ENCODE measurements around the gene PADI4. TPM values are rescaled to one million over a fixed set of nuclear protein-coding genes. Genes with fewer than 3 reads are reported as not detected.

PADI4 gene
- polyA plus RNA-seq, 1 experiment, result not detected

DNA sequence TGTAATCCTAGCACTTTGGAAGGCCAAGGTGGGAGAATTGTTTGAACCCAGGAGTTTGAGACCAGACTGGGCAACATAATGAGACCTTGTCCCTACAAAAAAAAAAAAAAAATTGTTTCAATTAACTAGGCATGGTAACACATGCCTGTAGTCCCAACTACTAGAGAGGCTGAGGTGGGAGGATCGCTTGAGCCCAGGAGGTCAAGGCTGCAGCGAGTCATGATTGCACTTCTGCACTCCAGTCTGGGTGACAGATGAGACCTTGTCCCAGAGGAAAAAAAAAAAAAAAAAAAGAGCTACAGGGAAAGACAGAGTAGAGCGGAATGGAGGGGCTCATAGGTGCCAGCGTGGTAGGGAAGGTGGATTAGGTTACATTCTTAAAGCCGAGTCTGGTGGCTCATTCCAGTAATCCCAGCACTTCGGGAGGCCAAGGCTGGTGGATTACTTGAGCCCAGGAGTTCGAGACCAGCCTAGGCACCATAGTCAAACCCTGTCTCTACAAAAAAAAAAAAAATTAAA is 43.0 kb downstream of the PADI4 start:
- H3K4me3 ChIP-seq (ENCODE audit: low read depth, low read length), result no peak overlapping the region
- no peak for DNase-seq (ENCODE audit: low read depth, low spot score)
- ChIA-PET POLR2A (no interaction called here), CTCF (no interaction called here)
- no peaks in the 10 kb centered on the region; the same call in 1 of the 2 replicates for H3K9me3 ChIP-seq (ENCODE audit: control insufficient read depth, insufficient read depth, low read length)
- TF ChIP-seq, protein P1, sequence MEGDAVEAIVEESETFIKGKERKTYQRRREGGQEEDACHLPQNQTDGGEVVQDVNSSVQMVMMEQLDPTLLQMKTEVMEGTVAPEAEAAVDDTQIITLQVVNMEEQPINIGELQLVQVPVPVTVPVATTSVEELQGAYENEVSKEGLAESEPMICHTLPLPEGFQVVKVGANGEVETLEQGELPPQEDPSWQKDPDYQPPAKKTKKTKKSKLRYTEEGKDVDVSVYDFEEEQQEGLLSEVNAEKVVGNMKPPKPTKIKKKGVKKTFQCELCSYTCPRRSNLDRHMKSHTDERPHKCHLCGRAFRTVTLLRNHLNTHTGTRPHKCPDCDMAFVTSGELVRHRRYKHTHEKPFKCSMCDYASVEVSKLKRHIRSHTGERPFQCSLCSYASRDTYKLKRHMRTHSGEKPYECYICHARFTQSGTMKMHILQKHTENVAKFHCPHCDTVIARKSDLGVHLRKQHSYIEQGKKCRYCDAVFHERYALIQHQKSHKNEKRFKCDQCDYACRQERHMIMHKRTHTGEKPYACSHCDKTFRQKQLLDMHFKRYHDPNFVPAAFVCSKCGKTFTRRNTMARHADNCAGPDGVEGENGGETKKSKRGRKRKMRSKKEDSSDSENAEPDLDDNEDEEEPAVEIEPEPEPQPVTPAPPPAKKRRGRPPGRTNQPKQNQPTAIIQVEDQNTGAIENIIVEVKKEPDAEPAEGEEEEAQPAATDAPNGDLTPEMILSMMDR (IDR thresholded peaks at IDR 0.05; ENCODE audit: low read depth, low read length), result no peak
- no peak overlapping the region for H3K27ac ChIP-seq (ENCODE audit: low read depth, low read length)
- H3K27me3 ChIP-seq (ENCODE audit: control insufficient read depth, insufficient read depth, low read length), result peaks cover 20% of the 10 kb centered on the region

DNA sequence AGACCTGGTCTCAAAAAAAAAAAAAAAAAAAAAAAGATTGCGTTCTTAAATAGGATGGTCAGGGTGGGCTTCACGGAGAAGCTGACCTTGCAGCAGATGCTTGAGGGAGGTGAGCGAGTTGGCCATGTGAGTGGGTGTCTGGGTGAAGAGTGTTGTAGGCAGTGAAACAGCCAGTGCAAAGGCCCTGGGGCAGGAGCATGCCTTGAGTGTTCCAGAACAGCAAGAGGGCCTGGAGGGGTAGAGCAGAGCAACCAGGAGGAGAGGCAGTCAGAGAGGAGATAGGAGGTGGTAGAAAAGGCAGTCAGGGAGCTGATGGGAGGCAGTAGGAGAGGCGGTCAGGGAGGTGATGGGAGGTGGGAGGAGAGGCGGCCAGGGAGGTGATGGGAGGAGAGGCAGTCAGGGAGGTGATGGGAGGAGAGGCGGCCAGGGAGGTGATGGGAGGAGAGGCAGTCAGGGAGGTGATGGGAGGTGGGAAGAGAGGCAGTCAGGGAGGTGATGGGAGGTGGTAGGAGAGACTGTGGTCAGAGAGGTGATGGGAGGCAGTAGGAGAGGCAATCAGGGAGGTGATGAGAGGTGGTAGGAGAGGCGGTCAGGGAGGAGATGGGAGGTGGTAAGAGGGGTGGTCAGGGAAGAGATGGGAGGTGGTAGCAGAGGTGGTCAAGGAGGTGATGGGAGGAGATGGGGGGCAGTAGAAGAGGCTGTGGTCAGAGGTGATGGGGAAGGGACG is 43.8 kb downstream of the PADI4 start:
- DNase-seq (ENCODE audit: low read depth, low spot score), result no peak
- Histone ChIP-seq H3K4me3 (ENCODE audit: low read depth, low read length) (no peak overlapping the region), H3K27ac (ENCODE audit: low read depth, low read length) (no peak overlapping the region), H3K9me3 (ENCODE audit: control insufficient read depth, insufficient read depth, low read length) (no peaks in the 10 kb centered on the region; the same call in 1 of the 2 replicates), H3K27me3 (ENCODE audit: control insufficient read depth, insufficient read depth, low read length) (peaks cover 23% of the 10 kb centered on the region)
- TF ChIP-seq, protein P1 (IDR thresholded peaks at IDR 0.05; ENCODE audit: low read depth, low read length), result no peak
- ChIA-PET POLR2A (no interaction called here), CTCF (no interaction called here)

DNA sequence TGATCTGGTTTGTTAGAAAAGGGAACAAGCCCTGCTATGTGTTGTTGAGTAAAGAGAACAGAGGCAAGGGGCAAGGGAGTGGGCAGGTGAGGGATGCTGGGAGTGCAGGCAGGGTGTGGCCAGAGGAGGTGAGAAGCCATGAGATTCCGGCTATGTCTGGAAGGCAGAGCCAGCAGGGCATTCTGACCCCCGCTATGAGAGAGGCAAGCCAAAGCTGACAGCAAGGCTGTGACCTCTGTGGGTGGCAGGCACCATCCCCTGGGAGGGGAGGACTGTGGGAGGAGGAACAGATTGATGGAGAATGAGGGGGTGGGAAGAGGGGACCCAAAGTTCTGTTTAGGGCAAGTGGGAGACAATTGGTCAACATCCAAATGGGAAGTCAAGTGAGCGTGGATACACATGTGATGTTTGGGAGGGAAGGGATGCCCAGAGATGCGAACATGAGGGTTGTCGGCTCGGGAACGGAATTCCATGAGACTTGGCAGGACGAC is 44.5 kb downstream of the PADI4 start:
- no peak overlapping the region for H3K4me3 ChIP-seq (ENCODE audit: low read depth, low read length)
- DNase-seq (ENCODE audit: low read depth, low spot score), result no peak
- ChIA-PET CTCF (no interaction called here), POLR2A (no interaction called here)
- H3K9me3 ChIP-seq (ENCODE audit: control insufficient read depth, insufficient read depth, low read length), result no peaks in the 10 kb centered on the region
- no peak overlapping the region for H3K27ac ChIP-seq (ENCODE audit: low read depth, low read length)
- peaks cover 23% of the 10 kb centered on the region for H3K27me3 ChIP-seq (ENCODE audit: control insufficient read depth, insufficient read depth, low read length)
- TF ChIP-seq, protein P1 (IDR thresholded peaks at IDR 0.05; ENCODE audit: low read depth, low read length), result no peak

DNA sequence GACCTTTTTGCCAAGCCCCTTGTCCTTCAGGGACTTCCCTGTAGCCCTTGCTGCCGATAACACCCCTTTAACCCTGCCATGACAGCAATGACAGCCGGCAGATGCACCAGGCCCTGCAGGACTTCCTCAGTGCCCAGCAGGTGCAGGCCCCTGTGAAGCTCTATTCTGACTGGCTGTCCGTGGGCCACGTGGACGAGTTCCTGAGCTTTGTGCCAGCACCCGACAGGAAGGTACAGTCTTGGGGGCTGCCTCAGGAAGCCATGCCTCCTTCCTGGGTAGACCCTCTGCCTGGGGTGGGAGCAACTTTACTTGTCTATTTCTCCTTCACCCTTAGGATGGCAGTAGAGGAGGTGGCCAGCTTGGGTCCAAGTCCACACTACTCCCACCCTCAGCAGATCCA is 47.9 kb downstream of the PADI4 start:
- POLR2A ChIA-PET, result no interaction called here
- CTCF ChIA-PET, result no interaction called here
- TF ChIP-seq, protein P1 (IDR thresholded peaks at IDR 0.05; ENCODE audit: low read depth, low read length), result no peak

DNA sequence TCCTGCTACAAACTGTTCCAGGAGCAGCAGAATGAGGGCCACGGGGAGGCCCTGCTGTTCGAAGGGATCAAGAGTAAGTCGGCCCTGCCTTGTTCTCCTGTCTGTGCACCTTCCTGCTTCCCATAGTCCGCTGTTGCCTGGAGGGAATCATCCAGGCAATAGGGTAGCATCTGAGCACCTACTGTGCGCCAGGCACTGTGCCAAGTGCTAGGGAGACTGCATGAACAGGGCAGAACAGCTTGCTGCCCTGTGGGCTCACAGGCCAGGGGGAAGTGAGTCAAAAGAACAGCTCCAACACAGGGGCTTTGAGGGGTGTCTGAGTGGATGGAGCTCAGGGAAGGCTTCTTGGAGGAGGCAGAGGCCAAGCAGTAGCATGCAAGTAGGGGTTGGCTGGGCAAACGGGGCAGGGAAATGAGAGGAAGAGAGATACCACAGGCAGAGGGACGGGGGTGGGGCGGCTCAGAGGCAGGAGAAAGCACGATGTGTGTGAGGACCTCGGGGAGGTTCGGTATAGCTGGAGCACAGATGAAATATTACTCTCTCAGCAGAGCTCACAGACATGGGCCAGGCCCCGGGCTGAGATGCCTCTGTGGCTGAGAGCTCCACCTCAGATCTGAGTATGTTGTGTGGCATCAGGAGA is 48.5 kb downstream of the PADI4 start:
- Histone ChIP-seq H3K27me3 (ENCODE audit: control insufficient read depth, insufficient read depth, low read length) (peaks cover 40% of the 10 kb centered on the region), H3K9me3 (ENCODE audit: control insufficient read depth, insufficient read depth, low read length) (no peaks in the 10 kb centered on the region), H3K4me3 (ENCODE audit: low read depth, low read length) (no peak overlapping the region), H3K27ac (ENCODE audit: low read depth, low read length) (no peak overlapping the region)
- no peak for DNase-seq (ENCODE audit: low read depth, low spot score)
- ChIA-PET CTCF (no interaction called here), POLR2A (no interaction called here)
- TF ChIP-seq, protein P1 (IDR thresholded peaks at IDR 0.05; ENCODE audit: low read depth, low read length), result no peak

More for the DNA sequence above, 47.9 kb downstream of the PADI4 start:
- H3K27ac ChIP-seq (ENCODE audit: low read depth, low read length), result no peak overlapping the region
- no peak for DNase-seq (ENCODE audit: low read depth, low spot score)
- H3K27me3 ChIP-seq (ENCODE audit: control insufficient read depth, insufficient read depth, low read length), result peaks cover 38% of the 10 kb centered on the region
- no peak overlapping the region for H3K4me3 ChIP-seq (ENCODE audit: low read depth, low read length)
- H3K9me3 ChIP-seq (ENCODE audit: control insufficient read depth, insufficient read depth, low read length), result no peaks in the 10 kb centered on the region
